SK-MEL-5 (cell line): ENCODE data around the gene DNAH12. TPM values are rescaled to one million over a fixed set of nuclear protein-coding genes. Genes with fewer than 3 reads are reported as not detected.
"Not testable (repeated sequence)": the region's sequence is repeated elsewhere in the genome, so short reads cannot be mapped to it uniquely, and the experiment has no call there.

Source experiments
- DNase-seq: peaks from one replicate; pipeline ENCODE4 v3.0.0-alpha.2; 2016; ENCODE audit warnings: low read depth, low spot score
- in situ Hi-C: cut with HindIII; loops from 2 replicates; pipeline ENCODE4 v1.10.0; 2016; ENCODE audit warnings: low sequenced_read_pairs, high pct_unique_total_duplicates, low pct_unique_long_range_greater_than_20kb
- total RNA-seq: library from RNA; depleted of rRNA; stranded (reverse); fragments of >200 nt; shearing (Covaris generic); gene quantifications from 2 replicates; pipeline ENCODE4 v1.2.3, GENCODE V29; 2014

The DNAH12 gene
- total RNA-seq, 1 experiment from 2014 or later = not detected

DNA sequence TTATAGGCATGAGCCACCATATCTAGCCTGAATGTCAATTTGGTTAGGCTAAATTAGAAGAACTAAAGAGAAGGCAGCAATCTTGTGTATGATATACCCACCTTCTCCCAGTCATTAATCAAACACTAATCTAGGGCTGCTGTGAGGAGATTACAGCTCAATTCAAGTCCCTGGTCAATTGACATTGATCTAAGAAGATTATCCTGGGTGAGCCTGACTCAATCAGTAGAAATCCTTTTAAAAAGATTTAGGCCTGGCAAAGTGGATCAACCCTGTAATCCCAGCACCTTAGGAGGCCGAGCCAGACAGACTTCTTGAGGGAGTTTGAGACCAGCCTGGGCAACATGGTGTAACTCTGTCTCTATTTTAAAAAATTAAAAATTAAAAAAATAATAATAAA, 2.5 kb upstream of the DNAH12 start:
- DNase-seq = no peak
- in situ Hi-C loops = no loop called here

DNA sequence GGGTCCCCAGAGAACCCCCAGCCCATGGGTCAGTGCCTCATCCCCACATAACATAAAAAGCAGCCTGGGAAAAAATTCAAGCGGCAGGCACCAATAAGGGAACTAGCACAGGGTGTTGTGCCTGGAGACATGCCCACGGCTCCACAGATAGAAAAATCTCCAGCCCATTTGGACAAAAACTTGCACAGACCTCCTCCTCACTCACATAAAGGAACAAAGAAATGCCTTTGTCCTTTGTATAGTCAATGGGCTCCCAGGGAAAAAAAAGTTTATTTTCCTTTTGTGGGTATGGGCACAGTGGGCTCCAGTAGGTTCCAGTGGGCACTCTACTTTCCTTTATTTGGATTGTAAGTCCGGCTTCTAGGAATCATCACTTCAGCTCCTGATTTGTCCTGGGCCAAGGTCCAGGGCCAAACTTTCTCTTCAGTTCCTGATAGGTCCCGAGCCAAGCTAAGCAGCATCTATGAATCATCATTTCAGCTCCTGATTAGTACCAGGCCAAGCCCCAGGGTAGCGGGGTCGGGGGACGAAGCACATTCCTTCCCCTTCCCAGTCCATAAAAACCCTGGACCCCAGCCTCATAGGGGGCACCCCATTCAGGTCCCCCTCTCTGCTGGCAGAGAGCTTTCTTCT, 1.6 kb upstream of the DNAH12 start:
- in situ Hi-C loops = no loop called here
- peak; percentile 50 for DNase-seq

DNA sequence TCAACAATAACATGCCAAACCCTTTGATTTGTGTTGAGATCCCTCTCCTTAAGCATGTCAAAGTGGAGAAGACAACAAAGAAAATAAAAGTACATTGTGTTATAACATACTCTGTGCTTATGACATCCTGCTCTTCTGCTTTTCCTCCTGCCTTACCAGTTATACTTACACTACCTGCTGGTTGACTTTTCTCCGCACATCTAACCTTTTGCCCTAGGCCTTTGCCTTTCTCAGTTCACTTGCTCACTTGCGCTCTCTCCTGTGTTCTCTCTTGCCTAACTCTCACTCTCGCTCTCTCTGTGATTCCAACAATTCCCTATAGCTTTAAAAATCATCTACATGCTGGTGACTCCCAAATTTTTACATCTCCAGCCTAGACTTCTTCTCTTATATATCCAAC, 5.7 kb downstream of the DNAH12 start:
- in situ Hi-C loops = no loop called here
- DNase-seq = no peak

DNA sequence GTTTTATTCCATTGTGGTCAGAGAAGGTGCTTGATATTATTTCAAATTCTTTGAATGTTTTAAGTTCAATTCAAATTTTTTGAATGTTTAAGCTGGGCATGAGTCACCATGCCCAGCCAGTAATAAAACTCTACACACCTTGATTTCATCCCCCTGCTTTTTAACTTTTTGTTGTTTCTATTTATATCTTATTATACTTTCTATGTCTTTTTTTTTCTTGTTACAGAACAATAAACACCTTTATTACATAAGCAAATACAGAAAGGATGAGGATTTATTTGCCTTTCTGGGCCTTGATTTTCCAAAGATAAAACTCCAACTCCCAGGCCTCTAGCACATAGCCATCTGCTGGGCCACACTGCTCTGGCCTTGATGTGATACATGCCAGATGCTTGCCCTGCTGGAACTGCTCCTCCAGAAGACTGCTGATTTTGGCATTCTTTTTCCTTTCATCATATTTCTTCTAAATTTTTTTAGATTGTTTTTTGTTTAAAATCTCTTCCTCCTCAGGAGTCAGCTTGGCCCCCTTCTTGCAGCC, 14.0 kb downstream of the DNAH12 start:
- in situ Hi-C loops = no loop called here
- DNase-seq = no peak

DNA sequence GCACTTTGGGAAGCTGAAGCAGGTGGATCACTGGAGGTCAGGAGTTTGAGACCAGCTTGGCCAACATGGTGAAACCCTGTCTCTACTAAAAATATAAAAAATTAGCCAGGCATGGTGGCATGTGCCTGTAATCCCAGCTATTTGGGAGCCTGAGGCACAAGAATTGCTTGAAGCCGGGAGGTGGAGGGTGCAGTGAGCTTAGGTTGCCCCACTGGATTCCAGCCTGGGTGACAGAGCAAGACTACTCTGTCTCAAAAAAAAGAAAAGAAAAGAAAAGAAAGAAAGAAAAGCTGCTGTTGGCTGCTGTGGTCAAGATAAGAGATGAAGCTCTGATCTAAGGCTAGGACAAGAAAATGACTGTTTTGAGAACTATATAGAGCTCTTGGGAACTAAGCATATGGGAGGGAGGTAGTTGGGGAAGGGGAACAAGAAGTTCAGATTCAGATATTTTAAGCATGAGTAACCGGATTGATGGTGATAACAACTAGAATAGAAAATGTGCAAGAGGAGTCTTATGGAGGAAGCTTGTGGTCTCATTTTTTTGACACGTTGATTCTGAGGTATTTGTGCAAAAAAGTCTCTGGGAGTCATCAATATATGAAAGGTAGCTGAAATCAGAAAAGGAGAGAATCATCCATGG, 25.7 kb downstream of the DNAH12 start:
- DNase-seq = no peak
- in situ Hi-C loops = no loop called here

DNA sequence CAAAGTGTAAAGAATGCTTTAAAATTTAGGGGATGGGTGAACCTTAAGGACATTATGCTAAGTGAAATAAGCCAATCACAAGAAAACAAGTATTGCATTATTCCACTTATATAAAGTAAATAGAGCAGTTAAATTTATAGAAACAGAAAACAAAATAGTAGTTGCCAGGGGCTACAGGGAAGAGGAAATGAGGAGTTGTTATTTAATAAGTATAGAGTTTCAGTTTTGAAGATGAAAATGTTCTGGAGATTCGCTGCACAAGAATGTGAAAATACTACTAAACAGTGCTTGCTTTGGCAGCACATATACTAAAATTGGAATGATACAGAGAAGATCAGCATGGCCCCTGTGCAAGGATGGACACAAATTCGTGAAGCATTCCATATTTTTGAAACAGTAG, 32.0 kb downstream of the DNAH12 start:
- no peak for DNase-seq
- in situ Hi-C loops = no loop called here

DNA sequence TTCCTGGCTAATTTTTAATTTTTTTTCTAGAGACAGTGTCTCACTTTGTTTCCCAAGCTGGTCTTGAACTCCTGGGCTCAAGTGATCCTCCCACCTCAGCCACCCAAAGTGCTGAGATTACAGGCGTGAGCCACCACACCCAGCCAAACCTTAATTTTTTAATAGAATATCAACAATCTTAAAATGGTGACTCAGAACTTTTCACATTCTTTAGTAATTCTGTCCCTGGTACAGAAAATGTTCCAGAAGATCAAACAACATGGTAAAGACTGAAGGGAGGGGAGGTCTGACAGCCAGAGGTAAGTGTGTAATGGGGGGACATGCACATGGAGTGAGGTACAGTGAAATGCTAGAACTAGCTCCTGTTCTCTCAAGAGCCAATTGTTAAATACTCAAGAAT, 38.2 kb downstream of the DNAH12 start:
- no peak for DNase-seq
- in situ Hi-C loops = no loop called here

DNA sequence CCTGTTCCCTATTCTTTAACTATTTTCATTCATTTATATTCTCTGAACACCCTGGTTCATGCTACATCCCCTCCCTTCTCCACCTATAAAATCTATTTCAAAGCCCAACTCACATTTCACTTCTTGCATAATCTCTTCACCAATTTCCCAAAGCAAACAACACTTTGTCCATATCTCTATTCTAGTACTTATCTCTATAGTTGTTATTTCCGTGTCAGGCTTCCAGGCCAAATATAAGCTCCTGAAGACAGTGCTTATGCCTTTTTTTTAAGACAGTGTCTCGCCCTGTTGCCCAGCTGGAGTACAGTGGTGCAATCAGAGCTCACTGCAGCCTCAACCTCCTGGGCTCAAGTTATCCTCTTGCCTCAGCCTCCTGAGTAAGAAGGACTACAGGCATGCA, 43.6 kb downstream of the DNAH12 start:
- in situ Hi-C loops = no loop called here
- DNase-seq = no peak

DNA sequence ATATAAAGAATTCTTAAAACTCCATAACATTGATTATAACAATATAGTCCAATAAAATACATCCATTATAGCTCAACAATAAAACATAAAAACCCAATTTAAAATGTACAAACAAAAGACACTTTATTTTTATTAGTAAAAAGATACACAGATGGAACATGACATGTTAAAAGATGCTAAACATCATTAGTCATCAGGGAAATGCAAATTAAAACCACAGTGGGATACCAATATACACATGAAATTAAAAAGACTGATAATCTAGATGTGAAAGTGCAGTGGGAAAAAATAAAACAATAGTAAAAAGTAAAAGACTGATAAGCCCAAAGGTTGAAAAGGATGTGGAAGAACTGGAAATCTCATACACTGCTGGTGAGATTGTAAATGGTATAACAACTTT, 46.2 kb downstream of the DNAH12 start:
- in situ Hi-C loops = no loop called here
- no peak for DNase-seq

DNA sequence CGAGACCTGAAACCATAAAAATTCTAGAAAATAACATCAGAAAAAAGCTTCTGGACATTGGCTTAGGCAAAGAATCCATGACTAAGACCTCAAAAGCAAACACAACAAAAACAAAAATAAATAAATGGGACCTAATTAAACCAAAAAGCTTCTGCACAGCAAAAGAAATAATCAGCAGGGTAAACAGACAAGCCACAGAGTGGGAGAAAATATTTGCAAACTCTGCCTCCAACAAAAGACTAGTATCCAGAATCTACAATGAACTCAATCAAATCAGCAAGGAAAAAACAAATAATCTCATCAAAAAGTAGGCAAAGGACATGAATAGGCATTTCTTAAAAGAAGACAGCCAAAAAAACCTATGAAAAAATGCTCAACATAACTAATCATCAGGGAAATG, 59.6 kb downstream of the DNAH12 start:
- in situ Hi-C loops = no loop called here
- DNase-seq = no peak

DNA sequence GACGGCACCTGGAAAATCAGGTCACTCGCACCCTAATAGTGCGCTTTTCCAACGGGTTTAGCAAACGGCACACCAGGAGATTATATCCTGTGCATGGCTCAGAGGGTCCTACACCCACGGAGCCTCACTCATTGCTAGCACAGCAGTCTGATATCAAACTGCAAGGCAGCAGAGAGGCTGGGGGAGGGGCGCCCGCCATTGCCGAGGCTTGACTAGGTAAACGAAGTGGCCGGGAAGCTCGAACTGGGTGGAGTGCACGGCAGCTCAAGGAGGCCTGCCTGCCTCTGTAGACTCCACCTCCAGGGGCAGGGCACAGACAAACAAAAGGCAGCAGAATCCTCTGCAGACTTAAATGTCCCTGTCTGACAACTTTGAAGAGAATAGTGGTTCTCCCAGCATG, 67.0 kb downstream of the DNAH12 start:
- in situ Hi-C loops, DNase-seq: not testable (repeated sequence)

DNA sequence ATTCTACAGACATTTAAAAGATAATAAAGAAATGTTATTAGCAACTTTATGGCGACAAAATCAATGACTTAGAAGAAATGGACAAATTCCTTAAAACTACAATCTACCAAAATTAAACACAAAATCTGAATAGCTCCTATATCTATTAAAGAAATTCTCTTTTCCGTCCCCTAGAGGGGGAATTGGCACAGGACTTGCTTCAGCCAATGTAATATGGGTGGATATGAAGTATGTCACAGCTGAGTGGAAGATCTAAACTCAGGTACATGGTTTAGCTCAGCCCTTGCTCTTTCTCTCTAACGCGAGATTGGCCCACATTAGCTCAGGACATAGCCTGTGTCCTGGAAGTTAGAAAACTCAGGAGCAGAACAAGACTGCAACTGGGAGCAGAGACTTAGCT, 79.3 kb downstream of the DNAH12 start:
- in situ Hi-C loops = no loop called here
- peak; percentile 37 for DNase-seq

DNA sequence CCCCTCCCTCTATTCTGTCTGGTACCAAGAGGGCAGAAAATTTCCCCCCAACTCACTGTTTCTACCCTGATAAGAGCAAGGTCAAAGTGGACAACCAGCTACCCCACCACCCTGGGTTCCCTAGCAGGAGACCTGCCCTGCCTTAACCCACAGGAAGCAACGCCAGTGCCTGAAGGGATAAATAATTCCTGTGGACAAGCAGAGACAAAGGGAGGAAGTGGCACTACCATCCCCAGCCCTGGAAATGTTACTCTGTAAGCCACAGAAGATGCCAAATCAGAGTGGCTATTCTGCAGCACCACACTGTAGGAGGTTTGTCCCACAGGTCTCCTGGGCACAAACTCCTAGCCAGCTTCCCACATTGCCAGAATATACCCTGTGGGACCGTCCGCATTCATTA, 80.1 kb downstream of the DNAH12 start:
- DNase-seq = no peak
- in situ Hi-C loops = no loop called here

DNA sequence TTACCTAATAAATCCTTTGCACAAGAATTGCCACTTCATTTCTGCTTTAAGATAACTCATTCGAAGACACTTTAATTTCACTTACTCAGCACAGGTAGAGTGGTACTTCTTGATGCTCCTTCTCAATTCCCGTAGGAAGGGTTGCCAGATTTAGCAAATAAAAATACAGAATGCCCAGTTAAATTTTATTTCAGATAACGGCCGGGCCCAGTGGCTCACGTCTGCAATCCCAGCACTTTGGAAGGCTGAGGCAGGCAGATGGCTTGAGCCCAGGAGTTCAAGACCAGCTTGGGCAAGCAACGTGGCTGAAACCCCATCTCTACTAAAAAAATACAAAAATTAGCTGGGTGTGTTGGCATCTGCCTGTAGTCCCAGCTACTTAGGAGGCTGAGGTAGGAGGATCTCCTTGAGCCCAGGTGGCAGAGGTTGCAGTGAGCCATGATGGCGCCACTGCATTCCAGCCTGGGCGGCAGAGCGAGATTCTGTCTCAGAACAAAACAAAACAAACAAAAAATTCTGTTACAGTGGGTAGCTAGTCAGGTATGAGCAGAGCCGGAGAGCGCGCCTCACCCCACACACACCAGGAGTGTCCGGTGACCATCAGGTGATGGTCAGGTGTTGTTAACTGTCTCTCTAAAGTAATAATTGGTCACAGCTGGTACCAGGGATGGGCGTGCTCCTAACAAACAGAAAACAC, 92.8 kb downstream of the DNAH12 start:
- in situ Hi-C loops = no loop called here

DNA sequence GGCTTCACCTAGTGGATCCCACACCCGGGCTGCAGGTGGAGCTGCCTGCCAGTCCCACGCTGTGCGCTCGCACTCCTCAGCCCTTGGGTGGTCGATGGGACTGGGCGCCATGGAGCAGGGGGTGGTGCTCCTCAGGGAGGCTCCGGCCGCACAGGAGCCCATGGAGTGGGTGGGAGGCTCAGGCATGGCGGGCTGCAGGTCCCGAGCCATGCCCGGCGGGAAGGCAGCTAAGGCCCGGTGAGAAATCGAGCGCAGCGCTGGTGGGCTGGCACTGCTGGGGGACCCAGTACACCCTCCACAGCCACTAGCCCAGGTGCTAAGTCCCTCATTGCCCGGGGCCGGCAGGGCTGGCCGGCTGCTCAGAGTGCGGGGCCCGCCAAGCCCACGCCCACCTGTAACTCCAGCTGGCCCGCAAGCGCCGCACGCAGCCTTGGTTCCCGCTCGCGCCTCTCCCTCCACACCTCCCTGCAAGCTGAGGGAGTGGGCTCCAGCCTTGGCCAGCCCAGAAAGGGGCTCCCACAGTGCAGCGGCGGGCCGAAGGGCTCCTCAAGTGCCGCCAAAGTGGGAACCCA, 94.8 kb downstream of the DNAH12 start:
- in situ Hi-C loops, DNase-seq: not testable (repeated sequence)

More for the DNA sequence above, 92.8 kb downstream of the DNAH12 start:
- DNase-seq = no peak

DNA sequence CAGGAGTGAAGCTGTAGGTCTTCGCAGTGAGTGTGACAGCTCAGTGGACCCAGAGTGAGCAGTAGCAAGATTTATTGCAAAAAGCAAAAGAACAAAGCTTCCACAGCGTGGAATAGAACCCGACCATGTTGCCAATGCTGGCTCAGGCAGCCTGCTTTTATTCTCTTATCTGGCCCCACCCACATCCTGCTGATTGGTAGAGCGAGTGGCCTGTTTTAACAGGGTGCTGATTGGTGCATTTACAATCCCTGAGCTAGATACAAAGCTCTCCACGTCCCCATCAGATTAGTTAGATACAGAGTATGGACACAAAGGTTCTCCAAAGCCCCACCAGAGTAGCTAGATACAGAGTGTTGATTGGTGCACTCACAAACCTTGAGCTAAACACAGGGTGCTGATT, 95.7 kb downstream of the DNAH12 start:
- in situ Hi-C loops, DNase-seq: not testable (repeated sequence)

DNA sequence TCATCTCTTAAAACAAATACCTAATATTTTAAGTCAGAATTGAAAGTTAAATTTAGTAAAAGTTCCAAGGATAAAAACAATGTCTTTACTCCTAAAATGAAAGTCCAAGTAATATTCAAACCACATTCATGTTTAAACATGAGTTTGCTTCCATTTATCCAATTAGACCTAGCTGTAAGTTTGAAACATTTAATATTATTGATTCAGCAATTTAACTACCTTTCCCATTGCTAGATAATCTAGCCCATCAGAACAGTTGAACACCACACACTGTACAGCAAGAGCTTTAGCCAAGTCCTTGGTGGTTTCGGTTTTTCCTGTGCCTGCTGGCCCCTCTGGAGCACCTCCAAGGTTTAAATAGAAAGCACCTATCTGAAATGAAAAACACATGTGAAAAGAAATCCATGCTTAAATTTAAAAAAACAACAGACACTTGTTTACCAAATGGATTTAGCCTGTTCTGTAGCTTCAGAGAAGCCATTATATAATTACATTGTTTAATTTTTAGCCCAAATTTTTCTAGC, 97.8 kb downstream of the DNAH12 start:
- no peak for DNase-seq
- in situ Hi-C loops = no loop called here

DNA sequence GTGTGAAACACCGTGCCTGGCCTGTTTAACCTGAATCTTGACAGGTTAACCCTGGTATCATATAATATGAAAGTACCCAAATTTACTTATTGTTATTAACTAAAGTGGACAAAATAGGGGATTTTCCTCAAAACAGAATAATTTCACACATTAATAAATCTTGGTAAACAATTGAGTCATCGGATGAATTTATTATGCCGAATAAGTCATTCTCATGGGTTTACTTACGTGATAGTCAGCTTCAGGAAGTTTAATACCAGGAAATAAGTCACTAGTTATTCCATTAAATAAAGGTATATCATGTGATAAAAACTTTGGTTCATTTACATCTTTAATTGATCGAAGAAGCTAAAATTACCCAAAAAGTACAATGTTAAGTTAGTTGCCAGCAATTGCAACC, 99.7 kb downstream of the DNAH12 start:
- in situ Hi-C loops = no loop called here
- DNase-seq = no peak
